Fibroblast of pulmonary artery (primary cell): ENCODE measurements around the gene HELT.
"Not testable (repeated sequence)": the region's sequence is repeated elsewhere in the genome, so short reads cannot be mapped to it uniquely, and the experiment has no call there.

Experiments used
- DNase-seq: peaks from one replicate; pipeline ENCODE4 v3.0.0-alpha.2; 2010; ENCODE audit warnings: low read depth
- H3K4me3 ChIP-seq: replicated peaks from 2 replicates; pipeline ENCODE4 v1.5.1; 2011; ENCODE audit warnings: low read depth, mild to moderate bottlenecking, control low read depth, low read length, moderate library complexity
- CTCF ChIP-seq: IDR thresholded peaks from 2 replicates; pipeline ENCODE4 v1.5.1; 2011; ENCODE audit warnings: mild to moderate bottlenecking, control low read depth, low read length, inconsistent platforms; ENCODE audit errors: missing control alignments

Gene HELT

GRCh38 chr4:185039508-185040273, 21.4 kb downstream of the HELT start:
- H3K4me3 ChIP-seq = peak overlapping the region; percentile 33
- peak; percentile 81 for DNase-seq
- TF ChIP-seq CTCF = peak; percentile 85

GRCh38 chr4:185040523-185040922, 22.2 kb downstream of the HELT start:
- no peak overlapping the region for H3K4me3 ChIP-seq
- no peak for TF ChIP-seq CTCF
- DNase-seq = no peak

GRCh38 chr4:185050286-185050685, 32.0 kb downstream of the HELT start:
- not testable (repeated sequence) for H3K4me3 ChIP-seq, DNase-seq

GRCh38 chr4:185051283-185051682, 33.0 kb downstream of the HELT start:
- DNase-seq, H3K4me3 ChIP-seq: not testable (repeated sequence)

- no peak overlapping the region for H3K4me3 ChIP-seq
- no peak for DNase-seq
- TF ChIP-seq CTCF = no peak
Measured at GRCh38 chr4:185053746-185054145, 35.5 kb downstream of the HELT start.

GRCh38 chr4:185054272-185054671, 36.0 kb downstream of the HELT start:
- no peak for DNase-seq
- TF ChIP-seq CTCF = no peak
- H3K4me3 ChIP-seq = no peak overlapping the region

- no peak for DNase-seq
- TF ChIP-seq CTCF = no peak
- H3K4me3 ChIP-seq = no peak overlapping the region
Measured at GRCh38 chr4:185054886-185055285, 36.6 kb downstream of the HELT start.

- H3K4me3 ChIP-seq = no peak overlapping the region
- no peak for DNase-seq
- no peak for TF ChIP-seq CTCF
Measured at GRCh38 chr4:185061610-185062009, 43.3 kb downstream of the HELT start.
